GM23248 (cell line): ENCODE results near the gene FBN3. TPM values are rescaled to one million over a fixed set of nuclear protein-coding genes. Genes with fewer than 3 reads are reported as not detected.

Experiments
- DNase-seq: peaks from one replicate; pipeline ENCODE4 v3.0.0-alpha.2; 2015
- H2AFZ ChIP-seq: fragments of 200-600 bp; sonication (generic); 2 replicates; pipeline ENCODE4 v1.6.1; 2016; ENCODE audit warnings: antibody characterized with exemption
- H3F3A ChIP-seq: fragments of 200-600 bp; sonication (generic); 2 replicates; pipeline ENCODE4 v1.6.1; 2016; ENCODE audit warnings: mild to moderate bottlenecking, antibody characterized with exemption, mixed run types; ENCODE audit not compliant: insufficient read depth
- H3K27ac ChIP-seq: fragments of 200-600 bp; sonication (generic); 2 replicates; pipeline ENCODE4 v1.5.1; 2016; ENCODE audit warnings: mild to moderate bottlenecking
- H3K27me3 ChIP-seq: fragments of 200-600 bp; sonication (generic); replicated peaks from 2 replicates; pipeline ENCODE4 v1.6.1; 2016; ENCODE audit warnings: mild to moderate bottlenecking; ENCODE audit not compliant: insufficient read depth
- H3K36me3 ChIP-seq: fragments of 200-600 bp; sonication (generic); 2 replicates; pipeline ENCODE4 v1.6.1; 2016; ENCODE audit warnings: low read depth, mild to moderate bottlenecking
- H3K4me1 ChIP-seq: fragments of 200-600 bp; sonication (generic); 2 replicates; pipeline ENCODE4 v1.6.1; 2016; ENCODE audit warnings: mild to moderate bottlenecking; ENCODE audit not compliant: insufficient read depth
- H3K4me2 ChIP-seq: fragments of 200-600 bp; sonication (generic); one replicate; pipeline ENCODE4 v1.6.1; 2016; ENCODE audit warnings: mild to moderate bottlenecking; ENCODE audit not compliant: unreplicated experiment
- H3K4me3 ChIP-seq: fragments of 200-600 bp; sonication (generic); 2 replicates; pipeline ENCODE4 v1.5.1; 2016; ENCODE audit warnings: mild to moderate bottlenecking
- H3K79me2 ChIP-seq: fragments of 200-600 bp; sonication (generic); 2 replicates; pipeline ENCODE4 v1.6.1; 2016; ENCODE audit warnings: mild to moderate bottlenecking; ENCODE audit not compliant: insufficient read depth
- H3K9ac ChIP-seq: fragments of 200-600 bp; sonication (generic); 2 replicates; pipeline ENCODE4 v1.6.1; 2016; ENCODE audit warnings: mild to moderate bottlenecking
- H3K9me2 ChIP-seq: fragments of 200-600 bp; sonication (generic); 2 replicates; pipeline ENCODE4 v1.6.1; 2016; ENCODE audit warnings: mixed run types, mild to moderate bottlenecking, moderate library complexity; ENCODE audit not compliant: insufficient read depth
- H3K9me3 ChIP-seq: fragments of 200-600 bp; sonication (generic); one replicate; pipeline ENCODE4 v1.6.1; 2017; ENCODE audit warnings: low read depth
- H4K20me1 ChIP-seq: fragments of 200-600 bp; sonication (generic); 2 replicates; pipeline ENCODE4 v1.6.0; 2016; ENCODE audit not compliant: insufficient read depth
- EZH2 ChIP-seq: fragments of 200-600 bp; sonication (generic); IDR thresholded peaks from 2 replicates; pipeline ENCODE4 v1.6.1; 2018; ENCODE audit warnings: antibody characterized with exemption, mild to moderate bottlenecking; ENCODE audit not compliant: insufficient read depth, poor library complexity, severe bottlenecking
- EZH2phosphoT487 ChIP-seq: fragments of 200-600 bp; sonication (generic); IDR thresholded peaks from 2 replicates; pipeline ENCODE4 v1.6.1; 2018; ENCODE audit warnings: antibody characterized with exemption, moderate library complexity, mild to moderate bottlenecking, low read depth; ENCODE audit not compliant: insufficient read depth
- WGBS, 2 experiments: methylation state at CpG; one replicate each; pipeline ENCODE4 v1.1.6; 2015 to 2017; ENCODE audit warnings: low lambda C conversion rate in 2 of 2, low coverage in 1 of 2; ENCODE audit errors: missing lambda C conversion rate in 2 of 2; 5-methylcytosine and 5-hydroxymethylcytosine counted together
- in situ Hi-C: fragments of 300-500 bp; cut with MboI; formaldehyde crosslinking; loops from 2 replicates; pipeline ENCODE4 v1.15.0; 2020
- polyA plus RNA-seq: library from polyadenylated mRNA; unstranded; fragments of >200 nt; fragmentation: Nextera tagmentation; extraction: Ambion mirVana; gene quantifications from 2 replicates; pipeline ENCODE4 v1.2.1, GENCODE V29; 2016
- total RNA-seq: library from RNA; depleted of rRNA; stranded (reverse); fragments of >200 nt; shearing (Covaris generic); gene quantifications from 2 replicates; pipeline ENCODE4 v1.2.3, GENCODE V29; 2014

Gene FBN3
- total and polyA plus RNA-seq, 2 experiments from 2014 or later, result not detected

GRCh38 chr19:8101311-8101710, 48.1 kb downstream of the FBN3 start:
- no peak for DNase-seq
- no peaks in the 10 kb centered on the region for H3K36me3 ChIP-seq
- H3K27me3 ChIP-seq, result no peaks in the 10 kb centered on the region
- H3F3A ChIP-seq, result no peaks in the 10 kb centered on the region
- H3K4me3 ChIP-seq, result no peak overlapping the region
- in situ Hi-C loops, result no loop called here
- no peak overlapping the region for H3K27ac ChIP-seq
- 67 to 85% methylated on average over 2 to 4 of the region's 4 CpGs for WGBS, 2 experiments
- no peaks in the 10 kb centered on the region for H4K20me1 ChIP-seq
- H3K4me2 ChIP-seq, result no peak overlapping the region
- no peaks in the 10 kb centered on the region for H3K79me2 ChIP-seq
- no peak overlapping the region for H3K9ac ChIP-seq
- TF ChIP-seq EZH2phosphoT487, result no peak
- TF ChIP-seq EZH2, result no peak
- H3K9me2 ChIP-seq, result no peaks in the 10 kb centered on the region
- no peaks in the 10 kb centered on the region for H3K9me3 ChIP-seq
- H2AFZ ChIP-seq, result no peak overlapping the region
- H3K4me1 ChIP-seq, result no peaks in the 10 kb centered on the region

GRCh38 chr19:8097681-8098567, 51.5 kb downstream of the FBN3 start:
- no peaks in the 10 kb centered on the region for H3F3A ChIP-seq
- H3K79me2 ChIP-seq, result no peaks in the 10 kb centered on the region
- in situ Hi-C loops, result no loop called here
- 30 to 46% methylated on average over 5 of the region's 5 CpGs for WGBS, 2 experiments
- no peak overlapping the region for H3K4me3 ChIP-seq
- H4K20me1 ChIP-seq, result no peaks in the 10 kb centered on the region
- H2AFZ ChIP-seq, result no peak overlapping the region
- H3K9me3 ChIP-seq, result no peaks in the 10 kb centered on the region
- no peaks in the 10 kb centered on the region for H3K27me3 ChIP-seq
- no peak overlapping the region for H3K27ac ChIP-seq
- H3K4me2 ChIP-seq, result no peak overlapping the region
- H3K9me2 ChIP-seq, result no peaks in the 10 kb centered on the region
- no peak for DNase-seq
- TF ChIP-seq EZH2 (no peak), EZH2phosphoT487 (no peak)
- no peak overlapping the region for H3K9ac ChIP-seq
- H3K36me3 ChIP-seq, result no peaks in the 10 kb centered on the region
- H3K4me1 ChIP-seq, result no peaks in the 10 kb centered on the region

GRCh38 chr19:8097198-8097597, 52.2 kb downstream of the FBN3 start:
- TF ChIP-seq EZH2 (no peak), EZH2phosphoT487 (no peak)
- H4K20me1 ChIP-seq, result no peaks in the 10 kb centered on the region
- H3K4me3 ChIP-seq, result no peak overlapping the region
- in situ Hi-C loops, result no loop called here
- no peaks in the 10 kb centered on the region for H3K79me2 ChIP-seq
- DNase-seq, result no peak
- H3K9me3 ChIP-seq, result no peaks in the 10 kb centered on the region
- H3K9me2 ChIP-seq, result no peaks in the 10 kb centered on the region
- no peak overlapping the region for H3K4me2 ChIP-seq
- no peaks in the 10 kb centered on the region for H3F3A ChIP-seq
- no peak overlapping the region for H2AFZ ChIP-seq
- 69 to 76% methylated on average over 10 of the region's 10 CpGs for WGBS, 2 experiments
- H3K4me1 ChIP-seq, result no peaks in the 10 kb centered on the region
- no peak overlapping the region for H3K27ac ChIP-seq
- no peak overlapping the region for H3K9ac ChIP-seq
- no peaks in the 10 kb centered on the region for H3K27me3 ChIP-seq
- no peaks in the 10 kb centered on the region for H3K36me3 ChIP-seq

GRCh38 chr19:8096071-8096470, 53.3 kb downstream of the FBN3 start:
- H4K20me1 ChIP-seq, result no peaks in the 10 kb centered on the region
- H3K9me3 ChIP-seq, result no peaks in the 10 kb centered on the region
- no peak overlapping the region for H2AFZ ChIP-seq
- H3K79me2 ChIP-seq, result no peaks in the 10 kb centered on the region
- H3F3A ChIP-seq, result no peaks in the 10 kb centered on the region
- H3K27me3 ChIP-seq, result no peaks in the 10 kb centered on the region
- DNase-seq, result no peak
- H3K9me2 ChIP-seq, result no peaks in the 10 kb centered on the region
- TF ChIP-seq EZH2 (no peak), EZH2phosphoT487 (no peak)
- H3K4me3 ChIP-seq, result no peak overlapping the region
- H3K4me1 ChIP-seq, result no peaks in the 10 kb centered on the region
- in situ Hi-C loops, result no loop called here
- H3K4me2 ChIP-seq, result no peak overlapping the region
- no peak overlapping the region for H3K27ac ChIP-seq
- WGBS, 2 experiments, result 66 to 74% methylated on average over 3 of the region's 3 CpGs
- no peaks in the 10 kb centered on the region for H3K36me3 ChIP-seq
- no peak overlapping the region for H3K9ac ChIP-seq
